ENCODE measurements around the gene KDM2A.

KDM2A gene

GRCh38 chr11:67261946-67262681 is 143.1 kb downstream of the KDM2A start:
- no peak overlapping the region for H4K91ac ChIP-seq (ENCODE audit: low read length)
- no peak overlapping the region for H2BK120ac ChIP-seq (ENCODE audit: low read depth, low read length)
- peak overlapping the region in 1 of 2 experiments; percentile 18 for H3K23ac ChIP-seq (ENCODE audit: low read length in 2 of 2)
- no peak overlapping the region for H2BK12ac ChIP-seq (ENCODE audit: low read length in 2 of 2)
- H2AK5ac ChIP-seq (ENCODE audit: low read length, severe bottlenecking): no peak overlapping the region
- no peak overlapping the region for H2BK15ac ChIP-seq (ENCODE audit: low read depth, poor library complexity, severe bottlenecking)
- H3K4ac ChIP-seq (ENCODE audit: low read depth in 1 of 2, low read length in 2 of 2): no peak overlapping the region
- H3K14ac ChIP-seq (ENCODE audit: low read length in 2 of 2): no peak overlapping the region
- no peaks in the 10 kb centered on the region for H3K27me3 ChIP-seq (ENCODE audit: control insufficient read depth in 1 of 2, insufficient read depth in 1 of 2, low read length in 2 of 2)
- WGBS: 68% methylated on average over 15 of the region's 18 CpGs
- H3K4me2 ChIP-seq (ENCODE audit: low read length, poor library complexity, severe bottlenecking): no peak overlapping the region
- H3K18ac ChIP-seq (ENCODE audit: low read depth in 1 of 2, low read length in 2 of 2): no peak overlapping the region
- peaks cover 5 to 10% of the 10 kb centered on the region in 2 experiments for H3K36me3 ChIP-seq (ENCODE audit: control insufficient read depth in 1 of 2, insufficient read depth in 2 of 2, low read depth in 1 of 2, low read length in 2 of 2)
- peaks cover 2% of the 10 kb centered on the region for H3K79me1 ChIP-seq (replicated peaks; ENCODE audit: low read length, poor library complexity, severe bottlenecking)
- no peak for DNase-seq
- no peaks in the 10 kb centered on the region for H3K9me3 ChIP-seq (ENCODE audit: control insufficient read depth, low read length)
- H3K4me3 ChIP-seq (ENCODE audit: insufficient read depth in 1 of 2, low read depth in 1 of 2, low read length in 2 of 2): peak overlapping the region in 1 of 2 experiments; percentile 56
- H2AFZ ChIP-seq (ENCODE audit: low read depth, low read length): peak overlapping the region; percentile 29
- H3K9ac ChIP-seq (ENCODE audit: low read length): peak overlapping the region; percentile 25
- no peak overlapping the region for H2BK5ac ChIP-seq (ENCODE audit: low read depth, low read length, poor library complexity, severe bottlenecking)
- peaks cover 15% of the 10 kb centered on the region for H3K4me1 ChIP-seq (ENCODE audit: control insufficient read depth, insufficient read depth, low read depth, low read length)
- H3K27ac ChIP-seq (ENCODE audit: low read length, poor library complexity, severe bottlenecking): no peak overlapping the region
- H4K8ac ChIP-seq (ENCODE audit: low read length): peak overlapping the region; percentile 47

- Histone ChIP-seq H4K8ac (ENCODE audit: low read length) (peak overlapping the region; percentile 85), H3K23ac (ENCODE audit: low read length in 2 of 2) (no peak overlapping the region), H2AK5ac (ENCODE audit: low read length, severe bottlenecking) (no peak overlapping the region), H3K9me3 (ENCODE audit: control insufficient read depth, low read length) (no peaks in the 10 kb centered on the region), H3K14ac (ENCODE audit: low read length in 2 of 2) (no peak overlapping the region), H2AFZ (ENCODE audit: low read depth, low read length) (peak overlapping the region; percentile 84), H3K27me3 (ENCODE audit: control insufficient read depth in 1 of 2, insufficient read depth in 1 of 2, low read length in 2 of 2) (no peaks in the 10 kb centered on the region), H3K27ac (ENCODE audit: low read length, poor library complexity, severe bottlenecking) (no peak overlapping the region), H3K79me1 (replicated peaks; ENCODE audit: low read length, poor library complexity, severe bottlenecking) (no peaks in the 10 kb centered on the region), H3K18ac (ENCODE audit: low read depth in 1 of 2, low read length in 2 of 2) (peak overlapping the region; percentile 30 to 86), H2BK12ac (ENCODE audit: low read length in 2 of 2) (peak overlapping the region; percentile 23 to 29), H3K36me3 (ENCODE audit: control insufficient read depth in 1 of 2, insufficient read depth in 2 of 2, low read depth in 1 of 2, low read length in 2 of 2) (peaks cover 0 to 12% of the 10 kb centered on the region in 2 experiments), H3K9ac (ENCODE audit: low read length) (peak overlapping the region; percentile 51), H2BK15ac (ENCODE audit: low read depth, poor library complexity, severe bottlenecking) (peak overlapping the region; percentile 29), H3K4ac (ENCODE audit: low read depth in 1 of 2, low read length in 2 of 2) (peak overlapping the region; percentile 21 to 27), H2BK5ac (ENCODE audit: low read depth, low read length, poor library complexity, severe bottlenecking) (no peak overlapping the region), H2BK120ac (ENCODE audit: low read depth, low read length) (peak overlapping the region; percentile 3), H3K4me2 (ENCODE audit: low read length, poor library complexity, severe bottlenecking) (no peak overlapping the region), H4K91ac (ENCODE audit: low read length) (peak overlapping the region; percentile 53), H3K4me3 (ENCODE audit: insufficient read depth in 1 of 2, low read depth in 1 of 2, low read length in 2 of 2) (peak overlapping the region in 1 of 2 experiments; percentile 32), H3K4me1 (ENCODE audit: control insufficient read depth, insufficient read depth, low read depth, low read length) (peaks cover 24% of the 10 kb centered on the region)
- WGBS: 66% methylated on average over 21 of the region's 22 CpGs
- DNase-seq: peak; percentile 83
Observed at GRCh38 chr11:67262731-67263675, 143.9 kb downstream of the KDM2A start.

GRCh38 chr11:67264260-67264659 is 145.2 kb downstream of the KDM2A start:
- no peak overlapping the region for H2AFZ ChIP-seq (ENCODE audit: low read depth, low read length)
- WGBS: 94% methylated on average over 5 of the region's 5 CpGs
- no peak overlapping the region for H3K4ac ChIP-seq (ENCODE audit: low read depth in 1 of 2, low read length in 2 of 2)
- H3K18ac ChIP-seq (ENCODE audit: low read depth in 1 of 2, low read length in 2 of 2): no peak overlapping the region
- no peak overlapping the region for H2BK120ac ChIP-seq (ENCODE audit: low read depth, low read length)
- no peak overlapping the region for H3K14ac ChIP-seq (ENCODE audit: low read length in 2 of 2)
- no peak for DNase-seq
- no peak overlapping the region for H3K23ac ChIP-seq (ENCODE audit: low read length in 2 of 2)
- H2BK15ac ChIP-seq (ENCODE audit: low read depth, poor library complexity, severe bottlenecking): no peak overlapping the region
- H3K36me3 ChIP-seq (ENCODE audit: control insufficient read depth in 1 of 2, insufficient read depth in 2 of 2, low read depth in 1 of 2, low read length in 2 of 2): peaks cover 8 to 18% of the 10 kb centered on the region in 2 experiments
- H3K27me3 ChIP-seq (ENCODE audit: control insufficient read depth in 1 of 2, insufficient read depth in 1 of 2, low read length in 2 of 2): no peaks in the 10 kb centered on the region
- H4K91ac ChIP-seq (ENCODE audit: low read length): no peak overlapping the region
- H3K9ac ChIP-seq (ENCODE audit: low read length): peak overlapping the region; percentile 51
- no peak overlapping the region for H3K4me3 ChIP-seq (ENCODE audit: insufficient read depth in 1 of 2, low read depth in 1 of 2, low read length in 2 of 2)
- no peaks in the 10 kb centered on the region for H3K9me3 ChIP-seq (ENCODE audit: control insufficient read depth, low read length)
- no peak overlapping the region for H2BK5ac ChIP-seq (ENCODE audit: low read depth, low read length, poor library complexity, severe bottlenecking)
- H3K4me1 ChIP-seq (ENCODE audit: control insufficient read depth, insufficient read depth, low read depth, low read length): peaks cover 34% of the 10 kb centered on the region
- H2BK12ac ChIP-seq (ENCODE audit: low read length in 2 of 2): no peak overlapping the region
- H4K8ac ChIP-seq (ENCODE audit: low read length): no peak overlapping the region
- H3K79me1 ChIP-seq (replicated peaks; ENCODE audit: low read length, poor library complexity, severe bottlenecking): no peaks in the 10 kb centered on the region
- H2AK5ac ChIP-seq (ENCODE audit: low read length, severe bottlenecking): no peak overlapping the region
- no peak overlapping the region for H3K4me2 ChIP-seq (ENCODE audit: low read length, poor library complexity, severe bottlenecking)
- no peak overlapping the region for H3K27ac ChIP-seq (ENCODE audit: low read length, poor library complexity, severe bottlenecking)

Measured in mesenchymal stem cell (in vitro differentiated cells and primary cell).